H1 (cell line): ENCODE results near the gene NXT1. TPM values are rescaled to one million over a fixed set of nuclear protein-coding genes. Genes with fewer than 3 reads are reported as not detected.

ENCODE experiments used
- CTCF ChIA-PET: fragments of 300-600 bp; sonication (Branson Sonifier 250); formaldehyde crosslinking; loops from one replicate; lab custom pipeline; 2021; ENCODE audit not compliant: partially characterized antibody; lab: Charles Lee
- POLR2A ChIA-PET: fragments of 300-600 bp; sonication (Branson Sonifier 250); formaldehyde crosslinking; loops from one replicate; lab custom pipeline; 2021; ENCODE audit warnings: inconsistent platforms; ENCODE audit not compliant: partially characterized antibody; lab: Charles Lee
- DNase-seq, 2 experiments: peaks; one replicate each; pipeline versions ENCODE4 v3.0.0 to v3.0.0-alpha.2; 2010 to 2022; ENCODE audit warnings: low spot score in 2 of 2, low read depth in 1 of 2, mixed read lengths in 1 of 2
- FAIRE-seq: peaks from 2 replicates; lab custom pipeline; 2011; peaks lifted over from hg19 to GRCh38; lab: Jason Lieb, UNC
- H2AFZ ChIP-seq: 2 replicates; pipeline ENCODE4 v1.8.1; 2012; ENCODE audit warnings: low read length, inconsistent platforms
- H2AK5ac ChIP-seq: 2 replicates; pipeline ENCODE4 v1.6.1; 2013; ENCODE audit warnings: low read depth, low read length
- H2BK120ac ChIP-seq: replicated peaks from 2 replicates; pipeline ENCODE3; 2013; ENCODE audit warnings: low read depth, low read length, inconsistent platforms
- H2BK12ac ChIP-seq: 2 replicates; pipeline ENCODE4 v1.6.1; 2013; ENCODE audit warnings: low read depth, low read length
- H2BK15ac ChIP-seq: 2 replicates; pipeline ENCODE4 v1.6.1; 2013; ENCODE audit warnings: low read length
- H2BK20ac ChIP-seq: 2 replicates; pipeline ENCODE4 v1.6.1; 2013; ENCODE audit warnings: low read length
- H2BK5ac ChIP-seq: 2 replicates; pipeline ENCODE4 v1.6.1; 2013; ENCODE audit warnings: low read depth, low read length
- H3K14ac ChIP-seq: 2 replicates; pipeline ENCODE4 v1.6.1; 2013; ENCODE audit warnings: inconsistent platforms; ENCODE audit not compliant: insufficient read length
- H3K18ac ChIP-seq: 2 replicates; pipeline ENCODE4 v1.6.1; 2013; ENCODE audit warnings: low read length; ENCODE audit errors: extremely low read depth
- H3K23ac ChIP-seq: 2 replicates; pipeline ENCODE4 v1.6.1; 2013; ENCODE audit warnings: inconsistent platforms; ENCODE audit not compliant: insufficient read length
- H3K23me2 ChIP-seq: 2 replicates; pipeline ENCODE4 v1.6.1; 2013; ENCODE audit warnings: low read depth, low read length
- H3K27ac ChIP-seq: 2 replicates; pipeline ENCODE4 v1.6.1; 2011; ENCODE audit warnings: low read depth, low read length, inconsistent platforms
- H3K27me3 ChIP-seq, 4 experiments: replicated peaks in 1 of 4; 1 replicate in 1 of 4; 2 replicates in 3 of 4; pipeline versions ENCODE4 v1.6.1 to v1.8.1; 2011 to 2013; ENCODE audit warnings: low read length in 3 of 4, mild to moderate bottlenecking in 3 of 4, inconsistent platforms in 2 of 4, mixed read lengths in 2 of 4, moderate library complexity in 1 of 4; ENCODE audit not compliant: control insufficient read depth in 3 of 4, insufficient read depth in 3 of 4; ENCODE audit errors: extremely low read depth in 1 of 4
- H3K36me3 ChIP-seq, 4 experiments: 2 replicates each; pipeline versions ENCODE4 v1.6.1 to v1.8.1; 2011 to 2013; ENCODE audit warnings: mild to moderate bottlenecking in 4 of 4, low read length in 3 of 4, moderate library complexity in 2 of 4, control low read depth in 1 of 4, inconsistent platforms in 1 of 4; ENCODE audit not compliant: insufficient read depth in 4 of 4, control insufficient read depth in 2 of 4
- H3K4ac ChIP-seq: replicated peaks from 2 replicates; pipeline ENCODE3; 2013; ENCODE audit warnings: low read length, low read depth, mixed read lengths, inconsistent platforms; ENCODE audit not compliant: insufficient read length
- H3K4me1 ChIP-seq, 4 experiments: replicated peaks in 1 of 4; 1 replicate in 1 of 4; 2 replicates in 3 of 4; pipeline versions ENCODE4 v1.6.1 to v1.8.1; 2011 to 2013; ENCODE audit warnings: low read length in 3 of 4, inconsistent platforms in 2 of 4, mixed read lengths in 1 of 4; ENCODE audit not compliant: insufficient read depth in 4 of 4, control insufficient read depth in 3 of 4
- H3K4me2 ChIP-seq, 2 experiments: 2 replicates each; pipeline versions ENCODE4 v1.6.1 to v1.8.1; 2011 to 2013; ENCODE audit warnings: low read depth in 2 of 2, low read length in 2 of 2, control low read depth in 1 of 2, inconsistent platforms in 1 of 2, mild to moderate bottlenecking in 1 of 2; ENCODE audit not compliant: insufficient read depth in 1 of 2
- H3K4me3 ChIP-seq, 4 experiments: fragments of 200-600, 300-600 bp in 1 of 4; sonication (generic), shearing (Covaris generic), sonication (Bioruptor Twin) in 1 of 4; 2 replicates each; pipeline versions ENCODE4 v1.5.1 to v1.8.1; 2011 to 2016; ENCODE audit warnings: low read length in 4 of 4, low read depth in 3 of 4, control low read depth in 2 of 4, inconsistent platforms in 2 of 4, mild to moderate bottlenecking in 2 of 4, mixed read lengths in 1 of 4, moderate library complexity in 1 of 4; ENCODE audit not compliant: insufficient read depth in 2 of 4; ENCODE audit errors: extremely low read depth in 1 of 4
- H3K56ac ChIP-seq: replicated peaks from 2 replicates; pipeline ENCODE3; 2013; ENCODE audit warnings: low read depth, mild to moderate bottlenecking, mixed read lengths, low read length, inconsistent platforms; ENCODE audit not compliant: insufficient read length
- H3K79me1 ChIP-seq: 2 replicates; pipeline ENCODE4 v1.6.1; 2013; ENCODE audit warnings: low read depth, low read length, control low read depth
- H3K79me2 ChIP-seq, 2 experiments: 2 replicates each; pipeline versions ENCODE4 v1.6.1 to v1.8.1; 2012 to 2013; ENCODE audit warnings: low read length in 2 of 2, mild to moderate bottlenecking in 2 of 2, inconsistent platforms in 1 of 2; ENCODE audit not compliant: insufficient read depth in 2 of 2, control insufficient read depth in 1 of 2
- H3K9ac ChIP-seq, 4 experiments: replicated peaks in 1 of 4; 1 replicate in 1 of 4; 2 replicates in 3 of 4; pipeline versions ENCODE4 v1.6.1 to v1.8.1; 2011 to 2013; ENCODE audit warnings: low read depth in 3 of 4, low read length in 3 of 4, control low read depth in 2 of 4, mild to moderate bottlenecking in 2 of 4, moderate library complexity in 2 of 4, inconsistent platforms in 1 of 4; ENCODE audit errors: extremely low read depth in 1 of 4
- H3K9me3 ChIP-seq, 2 experiments: 2 replicates each; pipeline versions ENCODE4 v1.6.1 to v1.8.1; 2012 to 2013; ENCODE audit warnings: mild to moderate bottlenecking in 2 of 2, moderate library complexity in 2 of 2, control low read depth in 1 of 2, inconsistent platforms in 1 of 2, low read depth in 1 of 2, low read length in 1 of 2, mixed read lengths in 1 of 2; ENCODE audit not compliant: insufficient read depth in 2 of 2
- H4K20me1 ChIP-seq, 2 experiments: replicated peaks in 1 of 2; 2 replicates each; pipeline versions ENCODE3 to v1.8.1; 2011 to 2013; ENCODE audit warnings: inconsistent platforms in 2 of 2, low read length in 2 of 2, mild to moderate bottlenecking in 1 of 2; ENCODE audit not compliant: insufficient read depth in 2 of 2, control insufficient read depth in 1 of 2
- H4K5ac ChIP-seq: 2 replicates; pipeline ENCODE4 v1.6.1; 2013; ENCODE audit warnings: low read length, low read depth, mixed read lengths, inconsistent platforms; ENCODE audit not compliant: insufficient read length
- H4K8ac ChIP-seq: 2 replicates; pipeline ENCODE4 v1.8.0; 2013; ENCODE audit warnings: mild to moderate bottlenecking, moderate library complexity, low read length, inconsistent platforms; ENCODE audit not compliant: insufficient read depth; ENCODE audit errors: extremely low read depth
- H4K91ac ChIP-seq: replicated peaks from 2 replicates; pipeline ENCODE3; 2013; ENCODE audit warnings: low read length, mixed read lengths, inconsistent platforms; ENCODE audit not compliant: insufficient read length
- CHD2 ChIP-seq: IDR thresholded peaks from 2 replicates; pipeline ENCODE4 v1.6.1; 2012; ENCODE audit warnings: low read length, improper control_type of control experiment
- POLR2AphosphoS5 ChIP-seq: IDR thresholded peaks from 2 replicates; pipeline ENCODE4 v1.6.1; 2011; ENCODE audit warnings: low read depth, low read length
- SP4 ChIP-seq: IDR thresholded peaks from 2 replicates; pipeline ENCODE4 v1.6.1; 2012; ENCODE audit warnings: low read length, inconsistent platforms
- TAF1 ChIP-seq: IDR thresholded peaks from 2 replicates; pipeline ENCODE4 v1.6.1; 2011; ENCODE audit warnings: mild to moderate bottlenecking, low read depth, low read length
- TEAD4 ChIP-seq: IDR thresholded peaks from 2 replicates; pipeline ENCODE4 v1.6.1; 2012; ENCODE audit warnings: low read depth, low read length, inconsistent platforms, mixed read lengths
- WGBS, 2 experiments: shearing (Covaris generic) in 1 of 2; methylation state at CpG; one replicate each; pipeline versions ENCODE4 v1.1.6 to v1.1.7; 2013 to 2015; ENCODE audit warnings: low lambda C conversion rate in 2 of 2, mixed read lengths in 2 of 2, inconsistent platforms in 1 of 2, low coverage in 1 of 2, missing lambda C conversion rate in 1 of 2; ENCODE audit not compliant: insufficient replicate concordance in 2 of 2, insufficient coverage in 1 of 2, insufficient read length in 1 of 2; ENCODE audit errors: extremely low coverage in 1 of 2, missing lambda C conversion rate in 1 of 2; 5-methylcytosine and 5-hydroxymethylcytosine counted together
- polyA plus RNA-seq, 7 experiments: library from polyadenylated mRNA; depleted of rRNA in 3 of 7; stranded (reverse) in 5 of 7; unstranded in 2 of 7; fragments of >200 nt in 5 of 7; fragments of 200-250 nt in 2 of 7; gene quantifications; 1 replicate in 5 of 7; 2 replicates in 1 of 7; 4 replicates in 1 of 7; pipeline versions ENCODE4 v1.2.1 to v1.2.3, GENCODE V29; 2011 to 2013; ENCODE audit warnings: missing spikeins in 2 of 7, mixed read lengths in 2 of 7
- total RNA-seq: library from RNA; stranded (reverse); fragmentation: NEBNext Ultra II Directional; extraction: Animal tissue kit (Norgen Biotek cat#: 25700); gene quantifications from 2 replicates; pipeline ENCODE4 v1.2.1, GENCODE V29; 2021

NXT1 gene
- total and polyA plus RNA-seq, 2 of the 8 experiments (the other 6 are each of a cell fraction or from before 2014, with no cell fraction given), result 23.1 to 26.5 TPM

- peak; percentile 32 for FAIRE-seq
- Histone ChIP-seq H4K91ac (no peak overlapping the region), H2BK20ac (no peak overlapping the region), H2BK5ac (no peak overlapping the region), H4K8ac (no peak overlapping the region), H3K56ac (no peak overlapping the region), H3K4me3 (no peak overlapping the region), H3K4ac (no peak overlapping the region), H2BK120ac (no peak overlapping the region), H3K9me3 (no peaks in the 10 kb centered on the region), H3K79me2 (peaks cover 0 to 18% of the 10 kb centered on the region in 2 experiments; a peak in 3 of 4 replicates), H2BK15ac (no peak overlapping the region), H3K36me3 (peaks cover 0 to 26% (median 15%) of the 10 kb centered on the region in 4 experiments; a peak in 7 of 8 replicates), H3K9ac (no peak overlapping the region), H3K14ac (no peak overlapping the region), H2AFZ (no peak overlapping the region), H3K79me1 (peaks cover 3% of the 10 kb centered on the region), H2AK5ac (no peak overlapping the region), H3K4me2 (no peak overlapping the region), H3K27me3 (no peaks in the 10 kb centered on the region), H3K23me2 (no peaks in the 10 kb centered on the region), H4K20me1 (peaks cover 0 to 2% of the 10 kb centered on the region in 2 experiments), H2BK12ac (no peak overlapping the region), H4K5ac (no peak overlapping the region), H3K27ac (0 out of 2 replicates have a peak overlapping the region, but pooled peaks have one; percentile 15), H3K18ac (no peak overlapping the region), H3K4me1 (peaks cover 0 to 4% (median 3%) of the 10 kb centered on the region in 4 experiments; a peak in 4 of 7 replicates), H3K23ac (no peak overlapping the region)
- 81% methylated on average over 6 of the region's 6 CpGs; no CpG with 5 or more reads in 1 of the 2 experiments for WGBS, 2 experiments
- ChIA-PET CTCF (interaction anchor here (0.5 kb wide), 1 partner anchor 30 kb away, joined by 3 read pairs; no protein-coding TSS in a partner anchor), POLR2A (no interaction called here)
- DNase-seq, result no peak
- TF ChIP-seq POLR2AphosphoS5, result no peak
- no peak for TF ChIP-seq CHD2
- no peak for TF ChIP-seq SP4
- no peak for TF ChIP-seq TEAD4
- no peak for TF ChIP-seq TAF1
Observed at GRCh38 chr20:23396950-23397627, 46.5 kb downstream of the NXT1 start.
